GM18868 (cell line): ENCODE measurements around the gene GRK3.
"Not testable (repeated sequence)": the region's sequence is repeated elsewhere in the genome, so short reads cannot be mapped to it uniquely, and the experiment has no call there.

Experiments
- ATAC-seq: cut with Tn5 transposase; IDR thresholded peaks from one replicate; pipeline ENCODE4 v1.9.1; 2021; ENCODE audit warnings: mild to moderate bottlenecking, moderate library complexity; ENCODE audit not compliant: unreplicated experiment

GRK3 gene

GRCh38 chr22:25623851-25624250, 59.4 kb downstream of the GRK3 start:
- no peak for ATAC-seq

- no peak for ATAC-seq
Measured at GRCh38 chr22:25624476-25624875, 60.0 kb downstream of the GRK3 start.

GRCh38 chr22:25625747-25626623, 61.5 kb downstream of the GRK3 start:
- ATAC-seq: not testable (repeated sequence)

GRCh38 chr22:25626624-25626990, 62.1 kb downstream of the GRK3 start:
- ATAC-seq: no peak

GRCh38 chr22:25627271-25627852, 62.9 kb downstream of the GRK3 start:
- no peak for ATAC-seq

GRCh38 chr22:25628494-25628893, 64.0 kb downstream of the GRK3 start:
- no peak for ATAC-seq

- ATAC-seq: no peak
Measured at GRCh38 chr22:25629613-25630012, 65.1 kb downstream of the GRK3 start.

- no peak for ATAC-seq
Measured at GRCh38 chr22:25630447-25630846, 66.0 kb downstream of the GRK3 start.

GRCh38 chr22:25636323-25636722, 71.8 kb downstream of the GRK3 start:
- no peak for ATAC-seq

GRCh38 chr22:25637032-25637431, 72.6 kb downstream of the GRK3 start:
- ATAC-seq: no peak

GRCh38 chr22:25637672-25638071, 73.2 kb downstream of the GRK3 start:
- ATAC-seq: no peak

- no peak for ATAC-seq
Measured at GRCh38 chr22:25638638-25639037, 74.2 kb downstream of the GRK3 start.

GRCh38 chr22:25641650-25642049, 77.2 kb downstream of the GRK3 start:
- ATAC-seq: no peak

GRCh38 chr22:25643232-25644000, 78.9 kb downstream of the GRK3 start:
- ATAC-seq: no peak

- no peak for ATAC-seq
Measured at GRCh38 chr22:25644122-25644521, 79.6 kb downstream of the GRK3 start.

GRCh38 chr22:25645266-25645665, 80.8 kb downstream of the GRK3 start:
- ATAC-seq: no peak

GRCh38 chr22:25645964-25646363, 81.5 kb downstream of the GRK3 start:
- ATAC-seq: no peak

- ATAC-seq: no peak
Measured at GRCh38 chr22:25650833-25651232, 86.4 kb downstream of the GRK3 start.

- no peak for ATAC-seq
Measured at GRCh38 chr22:25651332-25652085, 87.0 kb downstream of the GRK3 start.

- ATAC-seq: no peak
Measured at GRCh38 chr22:25654676-25655075, 90.2 kb downstream of the GRK3 start.

- no peak for ATAC-seq
Measured at GRCh38 chr22:25655371-25655935, 91.0 kb downstream of the GRK3 start.
